OCI-LY1 (cell line): ENCODE results near the gene PEX5L.

Source experiments
- H2AFZ ChIP-seq: fragments of 200-600 bp; sonication (generic), shearing (Covaris generic); 2 replicates; pipeline ENCODE4 v1.6.0; 2014; ENCODE audit warnings: antibody characterized with exemption, mild to moderate bottlenecking, low read length
- H3F3A ChIP-seq: fragments of 200-600 bp; sonication (generic), shearing (Covaris generic); 2 replicates; pipeline ENCODE4 v1.6.0; 2014; ENCODE audit warnings: mild to moderate bottlenecking, antibody characterized with exemption, low read length, moderate library complexity; ENCODE audit not compliant: insufficient read depth
- H3K27ac ChIP-seq: fragments of 200-600 bp; sonication (generic); 2 replicates; pipeline ENCODE4 v1.5.1; 2014; ENCODE audit warnings: low read length, mixed run types, mild to moderate bottlenecking, low read depth; ENCODE audit not compliant: poor library complexity, severe bottlenecking
- H3K27me3 ChIP-seq: fragments of 200-600 bp; sonication (generic); 2 replicates; pipeline ENCODE4 v1.6.0; 2014; ENCODE audit warnings: antibody characterized with exemption, mild to moderate bottlenecking, low read length, moderate library complexity; ENCODE audit not compliant: insufficient read depth
- H3K36me3 ChIP-seq: fragments of 200-600 bp; sonication (generic); 2 replicates; pipeline ENCODE4 v1.6.1; 2014; ENCODE audit warnings: mild to moderate bottlenecking, antibody characterized with exemption, low read length, moderate library complexity, mixed read lengths; ENCODE audit not compliant: insufficient read depth
- H3K4me1 ChIP-seq: fragments of 200-600 bp; sonication (generic); 2 replicates; pipeline ENCODE4 v1.5.1; 2014; ENCODE audit warnings: mild to moderate bottlenecking, low read length, moderate library complexity; ENCODE audit not compliant: insufficient read depth, severe bottlenecking
- H3K4me2 ChIP-seq: fragments of 200-600 bp; sonication (generic), shearing (Covaris generic); 2 replicates; pipeline ENCODE4 v1.6.1; 2014; ENCODE audit warnings: low read length
- H3K4me3 ChIP-seq: fragments of 200-600 bp; sonication (generic); 2 replicates; pipeline ENCODE4 v1.5.1; 2014; ENCODE audit warnings: low read length, low read depth, mild to moderate bottlenecking, mixed read lengths; ENCODE audit not compliant: poor library complexity, severe bottlenecking
- H3K79me2 ChIP-seq: fragments of 200-600 bp; shearing (Covaris generic); 2 replicates; pipeline ENCODE4 v1.6.1; 2016; ENCODE audit warnings: mixed run types, low read length, mixed read lengths; ENCODE audit not compliant: insufficient read depth
- H3K9ac ChIP-seq: fragments of 200-600 bp; sonication (generic), shearing (Covaris generic); 2 replicates; pipeline ENCODE4 v1.6.1; 2014; ENCODE audit warnings: mild to moderate bottlenecking, low read length, mixed read lengths
- H3K9me2 ChIP-seq: fragments of 200-600 bp; sonication (generic), shearing (Covaris generic); 2 replicates; pipeline ENCODE4 v1.6.1; 2014; ENCODE audit warnings: low read depth, mild to moderate bottlenecking, low read length, mixed read lengths
- H3K9me3 ChIP-seq: fragments of 200-600 bp; shearing (Covaris generic); 2 replicates; pipeline ENCODE4 v1.6.1; 2014; ENCODE audit warnings: low read length, mixed read lengths
- H4K20me1 ChIP-seq: fragments of 200-600 bp; sonication (generic), shearing (Covaris generic); 2 replicates; pipeline ENCODE4 v1.6.0; 2016; ENCODE audit warnings: mild to moderate bottlenecking, low read length; ENCODE audit not compliant: insufficient read depth
- CTCF ChIP-seq: fragments of 200-600 bp; sonication (generic), shearing (Covaris generic); IDR thresholded peaks from 2 replicates; pipeline ENCODE4 v1.5.1; 2017; ENCODE audit warnings: mild to moderate bottlenecking, antibody characterized with exemption, low read length, moderate library complexity, mixed read lengths
- EZH2 ChIP-seq: fragments of 200-600 bp; sonication (generic), shearing (Covaris generic); IDR thresholded peaks from 2 replicates; pipeline ENCODE4 v1.8.0; 2017; ENCODE audit warnings: borderline replicate concordance, mixed run types, mild to moderate bottlenecking, antibody characterized with exemption, low read length, moderate library complexity, mixed read lengths

Gene PEX5L

GRCh38 chr3:179958143-179958542 lies 78.6 kb downstream of the PEX5L start:
- peak overlapping the region; percentile 53 for H3K4me3 ChIP-seq
- peak overlapping the region; percentile 61 for H3K9ac ChIP-seq
- no peaks in the 10 kb centered on the region for H4K20me1 ChIP-seq
- no peak for TF ChIP-seq CTCF
- TF ChIP-seq EZH2 = no peak
- peaks cover 6% of the 10 kb centered on the region; the same call in 1 of the 2 replicates for H3F3A ChIP-seq
- peak overlapping the region; percentile 96 for H3K27ac ChIP-seq
- no peaks in the 10 kb centered on the region for H3K79me2 ChIP-seq
- H3K9me2 ChIP-seq = no peaks in the 10 kb centered on the region
- peak overlapping the region; percentile 61 for H3K4me2 ChIP-seq
- no peaks in the 10 kb centered on the region for H3K36me3 ChIP-seq
- no peaks in the 10 kb centered on the region for H3K27me3 ChIP-seq
- no peak overlapping the region for H2AFZ ChIP-seq
- no peaks in the 10 kb centered on the region for H3K9me3 ChIP-seq
- H3K4me1 ChIP-seq = peaks cover 97% of the 10 kb centered on the region

- H3K9me3 ChIP-seq = no peaks in the 10 kb centered on the region
- no peaks in the 10 kb centered on the region for H3K27me3 ChIP-seq
- peak overlapping the region; percentile 61 for H3K4me2 ChIP-seq
- H3K4me3 ChIP-seq = peak overlapping the region; percentile 53
- no peaks in the 10 kb centered on the region for H3K79me2 ChIP-seq
- no peaks in the 10 kb centered on the region for H3K9me2 ChIP-seq
- no peaks in the 10 kb centered on the region for H3K36me3 ChIP-seq
- H3K9ac ChIP-seq = peak overlapping the region; percentile 61
- TF ChIP-seq CTCF (no peak), EZH2 (no peak)
- no peak overlapping the region for H2AFZ ChIP-seq
- no peaks in the 10 kb centered on the region for H4K20me1 ChIP-seq
- peaks cover 6% of the 10 kb centered on the region; the same call in 1 of the 2 replicates for H3F3A ChIP-seq
- H3K27ac ChIP-seq = peak overlapping the region; percentile 96
- H3K4me1 ChIP-seq = peaks cover 89% of the 10 kb centered on the region
Measured at GRCh38 chr3:179957264-179957845, 79.4 kb downstream of the PEX5L start.

- no peaks in the 10 kb centered on the region for H3K79me2 ChIP-seq
- H3K4me1 ChIP-seq = peaks cover 84% of the 10 kb centered on the region
- no peaks in the 10 kb centered on the region for H3K27me3 ChIP-seq
- no peaks in the 10 kb centered on the region for H3K9me2 ChIP-seq
- peaks cover 6% of the 10 kb centered on the region; the same call in 1 of the 2 replicates for H3F3A ChIP-seq
- H4K20me1 ChIP-seq = no peaks in the 10 kb centered on the region
- H3K27ac ChIP-seq = peak overlapping the region; percentile 96
- no peaks in the 10 kb centered on the region for H3K36me3 ChIP-seq
- H3K4me3 ChIP-seq = peak overlapping the region; percentile 53
- peak overlapping the region; percentile 22 for H3K9ac ChIP-seq
- H3K9me3 ChIP-seq = no peaks in the 10 kb centered on the region
- no peak overlapping the region for H2AFZ ChIP-seq
- H3K4me2 ChIP-seq = peak overlapping the region; percentile 61
- no peak for TF ChIP-seq EZH2
- no peak for TF ChIP-seq CTCF
Measured at GRCh38 chr3:179956416-179956830, 80.3 kb downstream of the PEX5L start.
